Mucosa of descending colon (tissue), 3 donors: ENCODE measurements around the gene LRP1. TPM values are rescaled to one million over a fixed set of nuclear protein-coding genes. Genes with fewer than 3 reads are reported as not detected.
A peak's percentile ranks its signal among the peaks of the same experiment; 100 is the strongest.

Experiments used
- ATAC-seq: fragments of 200-7000 bp; cut with Tn5 transposase; one replicate; pipeline ENCODE4 v1.9.1; 2020; ENCODE audit warnings: mild to moderate bottlenecking, moderate library complexity
- DNase-seq, 3 donors: peaks; one replicate each; pipeline ENCODE4 v3.0.0-alpha.2; 2020
- H3K36me3 ChIP-seq: fragments of 200-600 bp; one replicate; pipeline ENCODE4 v1.8.0; 2021; ENCODE audit warnings: low read depth, mild to moderate bottlenecking
- H3K4me1 ChIP-seq: fragments of 200-600 bp; one replicate; pipeline ENCODE4 v1.8.0; 2021; ENCODE audit warnings: low read depth, mild to moderate bottlenecking
- H3K4me3 ChIP-seq: fragments of 200-600 bp; one replicate; pipeline ENCODE4 v1.8.0; 2021; ENCODE audit warnings: mild to moderate bottlenecking
- H3K9me3 ChIP-seq: fragments of 200-600 bp; one replicate; pipeline ENCODE4 v1.8.0; 2021; ENCODE audit warnings: mild to moderate bottlenecking
- CTCF ChIP-seq: fragments of 200-600 bp; IDR thresholded peaks from one replicate; pipeline ENCODE4 v1.8.0; 2022; ENCODE audit warnings: antibody characterized with exemption, mild to moderate bottlenecking
- intact Hi-C, 2 donors: fragments of 100-400 bp; cut with DNase I in 1 of 2; cut with micrococcal nuclease in 1 of 2; formaldehyde crosslinking; loops; one replicate each; pipeline versions ENCODE4 v1.11.0 to v1.11.1; 2022; cut with DNase I, micrococcal nuclease
- total RNA-seq, 3 donors: library from RNA; stranded (reverse); fragmentation: NEBNext Ultra II Directional in 2 of 3; extraction: Animal tissue kit (Norgen Biotek cat#: 25700) in 2 of 3; gene quantifications; one replicate each; pipeline versions ENCODE4 v1.2.1 to v1.2.4, GENCODE V29; 2021 to 2023
- donor health status: DM: no; HTN: no; CAD: no; lungs with moderate emphysema.
- donor health status: DM: no; HTN: no; CAD: no.
- donor health status: DM: no; HTN: yes; CAD: no.

The LRP1 gene
- total RNA-seq, 3 donors from 2014 or later, result 128 to 223 (median 148) TPM

GRCh38 chr12:57177354-57177753 is 49.1 kb downstream of the LRP1 start:
- DNase-seq, result peak in 1 of 3 donors; percentile 49
- no peak overlapping the region for H3K4me3 ChIP-seq
- intact Hi-C loops, result loop anchor here in 1 of 2 donors (5.0 kb wide), 1 partner anchor 55 kb away; no protein-coding TSS in a partner anchor
- no peaks in the 10 kb centered on the region for H3K9me3 ChIP-seq
- no peak for ATAC-seq
- H3K36me3 ChIP-seq, result no peaks in the 10 kb centered on the region
- no peak for TF ChIP-seq CTCF
- no peaks in the 10 kb centered on the region for H3K4me1 ChIP-seq

GRCh38 chr12:57178213-57178612 is 49.9 kb downstream of the LRP1 start:
- Histone ChIP-seq H3K4me3 (no peak overlapping the region), H3K36me3 (no peaks in the 10 kb centered on the region), H3K9me3 (no peaks in the 10 kb centered on the region), H3K4me1 (no peaks in the 10 kb centered on the region)
- intact Hi-C loops, result loop anchor here in 1 of 2 donors (5.0 kb wide), 1 partner anchor 56 kb away; no protein-coding TSS in a partner anchor
- TF ChIP-seq CTCF, result no peak
- ATAC-seq, result no peak
- DNase-seq, result peak in 1 of 3 donors; percentile 48

- Histone ChIP-seq H3K4me3 (no peak overlapping the region), H3K4me1 (no peaks in the 10 kb centered on the region), H3K9me3 (no peaks in the 10 kb centered on the region), H3K36me3 (no peaks in the 10 kb centered on the region)
- no peak for TF ChIP-seq CTCF
- DNase-seq (peak in 1 of 3 donors; percentile 44), ATAC-seq (no peak)
- intact Hi-C loops, result loop anchor here (5.0 kb wide), 1 partner anchor 57 kb away; no protein-coding TSS in a partner anchor
Measured at GRCh38 chr12:57179331-57180086, 51.2 kb downstream of the LRP1 start.

GRCh38 chr12:57180321-57180989 is 52.2 kb downstream of the LRP1 start:
- Histone ChIP-seq H3K4me1 (no peaks in the 10 kb centered on the region), H3K9me3 (no peaks in the 10 kb centered on the region), H3K4me3 (no peak overlapping the region), H3K36me3 (no peaks in the 10 kb centered on the region)
- no peak for TF ChIP-seq CTCF
- ATAC-seq (no peak), DNase-seq (peak in 1 of 3 donors; percentile 40)
- intact Hi-C loops, result loop anchor here in 1 of 2 donors (5.0 kb wide), 1 partner anchor 58 kb away; no protein-coding TSS in a partner anchor

DNA sequence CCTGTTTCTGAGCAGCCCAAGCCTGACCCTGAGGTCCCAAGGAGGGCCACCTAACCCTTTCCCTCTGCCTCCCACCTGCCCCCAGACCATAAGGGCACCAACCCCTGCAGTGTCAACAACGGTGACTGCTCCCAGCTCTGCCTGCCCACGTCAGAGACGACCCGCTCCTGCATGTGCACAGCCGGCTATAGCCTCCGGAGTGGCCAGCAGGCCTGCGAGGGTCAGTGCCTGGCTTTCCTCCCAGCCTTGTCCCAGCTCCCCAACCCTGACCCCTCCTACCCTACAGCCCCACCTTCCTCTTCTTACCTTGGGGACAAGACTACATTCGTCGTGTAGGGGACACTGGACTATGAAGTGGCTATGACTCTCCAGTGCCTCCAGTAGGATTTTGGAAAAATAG is 52.8 kb downstream of the LRP1 start:
- peaks cover 2% of the 10 kb centered on the region for H3K36me3 ChIP-seq
- DNase-seq, result peak in 1 of 3 donors; percentile 45
- no peak overlapping the region for H3K4me3 ChIP-seq
- ATAC-seq, result no peak
- intact Hi-C loops, result loop anchor here in 1 of 2 donors (5.0 kb wide), 1 partner anchor 59 kb away; no protein-coding TSS in a partner anchor
- H3K9me3 ChIP-seq, result no peaks in the 10 kb centered on the region
- H3K4me1 ChIP-seq, result no peaks in the 10 kb centered on the region
- no peak for TF ChIP-seq CTCF
